ENCODE data around the gene DAPK2. TPM values are rescaled to one million over a fixed set of nuclear protein-coding genes. Genes with fewer than 3 reads are reported as not detected.
A peak's percentile ranks its signal among the peaks of the same experiment; 100 is the strongest.

Gene DAPK2
- total and polyA plus RNA-seq, 2 of the 13 experiments (the other 11 are each of a cell fraction or from before 2014, with no cell fraction given) = 0.33 to 0.63 TPM

- TF ChIP-seq DBP (CRISPR knock-in tag; IDR thresholded peaks at IDR 0.05; ENCODE audit: not compliant biosample characterization) = no peak
- peak; percentile 55; the same call in 1 of the 2 replicates for TF ChIP-seq ATF2 (CRISPR knock-in tag; IDR thresholded peaks at IDR 0.05)
- no peak for TF ChIP-seq MTA3 (CRISPR knock-in tag; IDR thresholded peaks at IDR 0.05)
- TF ChIP-seq ZNF20 (CRISPR knock-in tag; IDR thresholded peaks at IDR 0.05) = no peak
- no peak for TF ChIP-seq RBAK (CRISPR knock-in tag; IDR thresholded peaks at IDR 0.05)
- no peak for TF ChIP-seq SRSF4 (IDR thresholded peaks at IDR 0.05; ENCODE audit: low read depth, low read length, poor library complexity, severe bottlenecking)
- peak; percentile 38; the same call in 1 of the 2 replicates for TF ChIP-seq GABPB1 (CRISPR knock-in tag; IDR thresholded peaks at IDR 0.05)
- no peak for TF ChIP-seq GLMP (CRISPR knock-in tag; IDR thresholded peaks at IDR 0.05; ENCODE audit: borderline replicate concordance)
- 0 out of 2 replicates have a peak, but pooled peaks have one; percentile 56 for TF ChIP-seq ZMYM2 (CRISPR knock-in tag; IDR thresholded peaks at IDR 0.05)
- 0 out of 2 replicates have a peak, but pooled peaks have one; percentile 31 for TF ChIP-seq SMAD3 (CRISPR knock-in tag; IDR thresholded peaks at IDR 0.05)
- TF ChIP-seq KLF13 (CRISPR knock-in tag; IDR thresholded peaks at IDR 0.05) = no peak
- TF ChIP-seq CTCF (CRISPR knock-in tag; IDR thresholded peaks at IDR 0.05) = peak; percentile 93
- TF ChIP-seq SKIL (CRISPR knock-in tag; IDR thresholded peaks at IDR 0.05; ENCODE audit: borderline replicate concordance) = no peak
- no peak for TF ChIP-seq ZNF552 (CRISPR knock-in tag; IDR thresholded peaks at IDR 0.05; ENCODE audit: borderline replicate concordance)
- TF ChIP-seq RERE (CRISPR knock-in tag; IDR thresholded peaks at IDR 0.05; ENCODE audit: low read depth) = no peak
These were observed 155.1 kb downstream of the DAPK2 start (continued) for GRCh38 chr15:63891079-63891767.

Data from HepG2 (cell line).